DMS 273 (cell line): ENCODE data around the gene MUC2.

Experiments used
- DNase-seq: peaks from one replicate; lab custom pipeline; 2025; ENCODE audit not compliant: unreplicated experiment; lab: John Stamatoyannopoulos, UW

MUC2 gene

DNA sequence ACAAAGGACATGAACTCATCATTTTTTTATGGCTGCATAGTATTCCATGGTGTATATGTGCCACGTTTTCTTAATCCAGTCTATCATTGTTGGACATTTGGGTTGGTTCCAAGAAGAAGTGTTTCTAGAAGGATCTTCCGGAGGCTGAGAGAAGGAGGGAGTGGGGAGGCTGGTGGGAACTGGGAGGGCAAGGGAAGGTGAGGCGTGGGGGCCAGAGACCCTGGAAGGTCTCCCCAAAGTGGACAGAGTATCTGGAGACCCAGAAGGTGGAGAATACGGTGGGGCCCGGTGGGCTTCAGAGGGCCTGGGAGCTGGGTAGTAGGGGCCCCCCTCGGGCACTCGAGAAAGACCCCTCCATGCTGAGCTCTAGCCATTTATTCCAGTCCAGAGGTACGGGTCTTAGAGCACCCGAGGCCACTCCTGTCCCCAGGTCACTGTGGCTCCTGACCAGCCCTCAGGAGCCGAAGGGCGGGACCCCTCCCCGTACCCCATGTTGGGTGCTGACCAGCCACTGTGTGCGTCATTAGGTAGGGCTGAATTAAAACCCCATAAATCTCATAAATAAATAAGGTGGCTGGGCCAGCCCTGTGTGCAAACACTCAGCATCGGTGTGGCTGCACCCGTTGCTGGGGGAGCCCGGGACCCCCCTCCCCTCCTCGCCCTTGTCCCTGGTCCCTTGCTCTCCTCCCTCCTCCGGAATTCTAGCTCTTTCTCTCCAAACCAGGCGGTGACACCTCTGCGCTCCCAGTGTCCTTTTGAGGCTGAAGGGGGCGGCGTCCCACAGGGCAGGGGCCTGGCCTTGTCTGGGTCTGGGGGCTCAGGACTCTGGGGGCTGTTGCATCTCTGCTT, 44.3 kb downstream of the MUC2 start:
- DNase-seq: no peak

DNA sequence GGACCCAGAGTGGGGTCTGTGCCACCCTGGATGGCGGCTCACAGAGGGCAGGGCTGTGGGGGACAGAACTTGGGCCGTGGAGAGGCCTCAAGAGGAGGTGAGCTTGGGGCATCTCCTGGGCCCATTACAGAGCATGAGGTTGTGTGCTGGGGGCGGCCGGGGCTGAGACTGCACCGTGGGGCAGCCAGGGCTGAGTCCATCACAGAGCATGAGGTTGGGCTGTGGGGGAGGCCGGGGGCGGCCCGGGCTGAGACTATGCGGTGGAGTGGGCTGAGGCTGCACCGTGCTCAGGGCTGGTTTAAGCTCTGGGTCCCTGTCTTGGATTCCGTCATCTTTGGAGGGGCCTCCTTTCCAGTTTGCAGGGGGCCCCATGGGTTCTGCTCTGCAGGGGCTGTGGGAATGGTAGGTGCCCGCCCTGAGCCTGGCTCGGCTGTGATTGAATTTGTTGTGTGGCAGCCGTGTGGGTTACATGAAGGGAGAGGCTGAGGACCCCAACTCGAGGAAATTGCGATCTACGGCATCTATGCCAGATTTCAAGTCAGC, 45.0 kb downstream of the MUC2 start:
- no peak for DNase-seq

- no peak for DNase-seq
These were observed 46.1 kb downstream of the MUC2 start for GRCh38 chr11:1120532-1121330.

DNA sequence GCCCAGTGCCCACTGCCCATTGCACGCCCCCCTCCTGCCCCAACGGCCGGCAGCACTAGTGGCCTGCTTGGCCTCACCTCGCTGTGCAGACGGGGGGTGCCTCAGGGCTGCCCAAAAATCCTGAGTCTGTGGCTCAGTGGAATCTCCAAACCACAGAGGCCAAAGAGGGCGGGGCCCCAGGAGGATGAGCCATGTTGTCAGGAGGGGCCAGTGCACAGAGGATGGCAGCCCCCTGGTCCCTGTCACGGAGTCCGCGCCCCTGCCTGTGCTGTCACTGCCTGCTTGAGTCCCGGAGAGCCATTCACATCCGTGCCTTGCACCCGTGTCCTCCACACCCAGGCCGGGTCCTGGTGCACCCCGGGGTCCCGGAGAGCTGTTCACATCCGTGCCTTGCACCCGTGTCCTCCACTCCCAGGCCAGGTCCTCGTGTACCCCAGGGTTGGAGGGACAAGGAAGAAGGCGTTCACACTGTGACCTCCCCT, 46.7 kb downstream of the MUC2 start:
- no peak for DNase-seq

DNA sequence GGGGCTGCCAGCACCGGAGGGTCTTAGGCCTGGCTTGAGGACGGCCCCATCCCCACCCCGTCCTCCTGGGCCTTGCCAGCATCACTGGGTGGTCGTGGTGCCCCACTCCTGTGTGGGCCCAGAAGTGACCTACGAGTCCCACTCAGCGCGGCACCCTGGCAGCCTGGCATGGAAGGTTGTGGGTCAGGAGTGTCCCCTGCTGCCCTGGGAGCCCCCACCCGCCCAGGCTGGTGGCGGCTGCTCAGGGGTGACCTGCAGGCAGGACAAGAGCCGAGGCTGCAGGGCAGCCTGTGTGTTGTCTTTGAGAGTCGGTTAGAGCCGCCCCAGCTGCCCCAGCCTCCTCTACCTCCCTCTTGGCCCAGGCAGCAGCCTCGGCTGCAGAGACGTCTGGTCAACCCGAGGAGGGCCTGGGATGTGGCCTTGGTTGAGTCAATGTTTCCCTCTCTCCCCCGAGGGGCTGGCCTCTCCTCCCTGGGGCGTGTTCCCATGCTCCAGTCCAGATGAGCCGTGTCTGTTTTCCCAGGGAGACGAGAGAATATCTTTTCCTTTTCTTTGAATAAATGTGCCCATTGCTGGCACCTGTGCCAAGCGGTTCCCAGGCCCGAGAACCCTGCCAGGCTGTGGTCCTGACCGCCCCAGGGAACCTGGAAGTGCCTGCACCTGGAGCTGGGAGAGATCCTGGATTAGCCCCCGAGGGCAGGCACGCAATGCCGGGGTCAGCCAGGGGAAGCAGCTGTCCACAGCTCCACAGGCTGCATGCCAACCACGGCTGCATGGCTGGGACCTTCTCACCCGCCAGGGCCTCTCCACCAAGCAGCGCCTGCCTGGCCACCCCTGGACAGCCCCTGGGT, 47.4 kb downstream of the MUC2 start:
- DNase-seq: no peak

DNA sequence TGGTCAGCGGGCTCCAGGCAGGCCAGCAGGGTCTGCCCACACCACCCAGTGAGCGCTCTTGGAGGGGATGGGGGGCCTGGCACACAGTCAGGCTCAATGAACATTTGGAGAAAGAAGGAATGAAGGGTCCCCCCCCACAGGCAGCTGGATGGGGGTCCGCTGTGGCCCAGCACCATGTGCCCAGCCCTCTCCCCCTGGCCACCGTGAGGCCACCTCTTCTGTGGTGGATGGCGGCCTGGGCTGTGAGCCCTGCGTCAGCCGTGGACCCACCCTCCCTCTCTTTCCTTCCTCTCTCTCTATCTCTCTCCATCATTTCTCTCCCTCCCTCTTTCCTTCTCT, 48.0 kb downstream of the MUC2 start:
- DNase-seq: no peak

DNA sequence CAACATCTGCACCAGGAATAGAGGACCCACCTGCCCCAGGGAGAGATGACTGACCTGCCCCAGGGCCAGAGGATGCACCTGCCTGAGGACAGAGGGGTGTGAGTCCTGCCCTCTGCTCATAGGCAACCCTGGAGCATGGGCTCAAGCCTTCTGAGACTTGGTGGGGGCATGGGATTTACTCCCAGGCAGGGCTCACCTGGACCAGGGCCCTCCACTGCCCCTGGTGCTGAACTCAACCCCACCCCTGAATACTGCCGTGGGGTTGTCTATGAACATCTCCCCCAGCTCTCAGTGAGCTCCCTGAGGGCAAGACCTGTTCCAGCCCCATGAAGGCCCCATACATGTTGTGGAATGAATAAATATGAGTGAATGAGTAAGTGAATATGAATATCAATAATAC, 49.3 kb downstream of the MUC2 start:
- DNase-seq: no peak
